Activated CD8-positive, alpha-beta T cell treated with anti-CD3 and anti-CD28 coated beads for 36 hours (primary cell): ENCODE results near the gene COL20A1. TPM values are rescaled to one million over a fixed set of nuclear protein-coding genes. Genes with fewer than 3 reads are reported as not detected.

Source experiments
- ATAC-seq: fragments of 200-7000 bp; cut with Tn5 transposase; one replicate; pipeline ENCODE4 v1.10.0; 2021; ENCODE audit warnings: mild to moderate bottlenecking, moderate library complexity
- CTCF ChIA-PET: fragments of 350-600 bp; sonication (Branson Sonifier 250); formaldehyde crosslinking; loops from one replicate; lab custom pipeline; 2021; ENCODE audit warnings: antibody characterized with exemption; lab: Charles Lee
- POLR2A ChIA-PET: fragments of 350-600 bp; sonication (Branson Sonifier 250); formaldehyde crosslinking; loops from one replicate; lab custom pipeline; 2021; ENCODE audit warnings: antibody characterized with exemption; lab: Charles Lee
- DNase-seq: peaks from one replicate; pipeline ENCODE4 v3.0.0-alpha.2; 2020
- H3K27ac Mint-ChIP-seq: one replicate; pipeline ENCODE4 v1.8.0; 2021; ENCODE audit warnings: mild to moderate bottlenecking, mixed read lengths
- H3K27me3 Mint-ChIP-seq: one replicate; pipeline ENCODE4 v1.8.0; 2021; ENCODE audit warnings: mixed read lengths
- H3K36me3 Mint-ChIP-seq: one replicate; pipeline ENCODE4 v1.8.0; 2021; ENCODE audit warnings: low read depth, mixed read lengths
- H3K4me1 Mint-ChIP-seq: one replicate; pipeline ENCODE4 v1.8.0; 2021; ENCODE audit warnings: low read depth, mixed read lengths
- H3K4me3 Mint-ChIP-seq: one replicate; pipeline ENCODE4 v1.8.0; 2021; ENCODE audit warnings: mild to moderate bottlenecking, moderate library complexity, mixed read lengths
- H3K9me3 Mint-ChIP-seq: one replicate; pipeline ENCODE4 v1.8.0; 2021; ENCODE audit warnings: mixed read lengths
- intact Hi-C: fragments of 100-400 bp; cut with micrococcal nuclease; formaldehyde crosslinking; loops from one replicate; pipeline ENCODE4 v1.10.0; 2022
- total RNA-seq, 2 experiments: library from RNA; stranded (reverse); gene quantifications; one replicate each; pipeline ENCODE4 v1.2.3, GENCODE V29; 2021
- TF ChIP-seq, protein P1 (sequence below): fragments of 200-600 bp; IDR thresholded peaks from one replicate; pipeline ENCODE4 v1.8.0; 2022; ENCODE audit warnings: antibody characterized with exemption, mild to moderate bottlenecking

COL20A1 gene
- total RNA-seq, 2 experiments from 2014 or later: 0.04 TPM; not detected in 1

DNA sequence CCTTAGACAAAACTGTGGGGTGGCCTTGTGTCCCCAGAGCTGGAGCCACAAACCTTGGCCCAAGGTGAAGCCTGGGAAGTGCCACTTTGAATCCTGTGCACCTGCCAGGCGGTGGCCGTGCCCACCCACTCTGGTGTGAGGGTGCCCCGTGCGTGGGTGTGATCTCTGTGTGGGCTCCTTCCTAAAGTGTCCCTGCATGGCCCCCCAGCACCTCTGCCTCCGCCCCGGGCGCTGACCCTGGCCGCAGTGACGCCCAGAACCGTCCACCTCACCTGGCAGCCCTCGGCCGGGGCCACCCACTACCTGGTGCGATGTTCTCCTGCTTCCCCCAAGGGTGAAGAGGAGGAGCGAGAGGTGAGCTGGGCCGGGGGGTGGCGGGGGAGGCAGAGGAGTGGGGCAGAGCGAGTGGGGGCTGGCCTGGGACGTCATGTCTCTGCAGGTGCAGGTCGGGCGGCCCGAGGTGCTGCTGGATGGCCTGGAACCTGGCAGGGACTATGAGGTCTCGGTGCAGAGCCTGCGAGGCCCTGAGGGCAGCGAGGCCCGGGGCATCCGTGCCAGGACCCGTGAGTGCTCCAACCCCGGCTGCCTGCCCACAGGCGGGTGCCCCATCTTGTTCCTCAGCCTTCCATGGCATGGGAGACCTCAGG lies 18.3 kb downstream of the COL20A1 start:
- H3K9me3 Mint-ChIP-seq: no peaks in the 10 kb centered on the region
- no peak overlapping the region for H3K4me3 Mint-ChIP-seq
- POLR2A ChIA-PET: no interaction called here
- no peaks in the 10 kb centered on the region for H3K4me1 Mint-ChIP-seq
- H3K36me3 Mint-ChIP-seq: no peaks in the 10 kb centered on the region
- no peak overlapping the region for H3K27ac Mint-ChIP-seq
- CTCF ChIA-PET: interaction anchor here (0.8 to 4.1 kb wide), 4 partner anchors 18 to 88 kb away, joined by 3 to 42 read pairs (median 7); no protein-coding TSS in a partner anchor
- TF ChIP-seq, protein P1, sequence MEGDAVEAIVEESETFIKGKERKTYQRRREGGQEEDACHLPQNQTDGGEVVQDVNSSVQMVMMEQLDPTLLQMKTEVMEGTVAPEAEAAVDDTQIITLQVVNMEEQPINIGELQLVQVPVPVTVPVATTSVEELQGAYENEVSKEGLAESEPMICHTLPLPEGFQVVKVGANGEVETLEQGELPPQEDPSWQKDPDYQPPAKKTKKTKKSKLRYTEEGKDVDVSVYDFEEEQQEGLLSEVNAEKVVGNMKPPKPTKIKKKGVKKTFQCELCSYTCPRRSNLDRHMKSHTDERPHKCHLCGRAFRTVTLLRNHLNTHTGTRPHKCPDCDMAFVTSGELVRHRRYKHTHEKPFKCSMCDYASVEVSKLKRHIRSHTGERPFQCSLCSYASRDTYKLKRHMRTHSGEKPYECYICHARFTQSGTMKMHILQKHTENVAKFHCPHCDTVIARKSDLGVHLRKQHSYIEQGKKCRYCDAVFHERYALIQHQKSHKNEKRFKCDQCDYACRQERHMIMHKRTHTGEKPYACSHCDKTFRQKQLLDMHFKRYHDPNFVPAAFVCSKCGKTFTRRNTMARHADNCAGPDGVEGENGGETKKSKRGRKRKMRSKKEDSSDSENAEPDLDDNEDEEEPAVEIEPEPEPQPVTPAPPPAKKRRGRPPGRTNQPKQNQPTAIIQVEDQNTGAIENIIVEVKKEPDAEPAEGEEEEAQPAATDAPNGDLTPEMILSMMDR: no peak
- H3K27me3 Mint-ChIP-seq: peaks cover 4% of the 10 kb centered on the region
- intact Hi-C loops: no loop called here
- DNase-seq (no peak), ATAC-seq (no peak)

DNA sequence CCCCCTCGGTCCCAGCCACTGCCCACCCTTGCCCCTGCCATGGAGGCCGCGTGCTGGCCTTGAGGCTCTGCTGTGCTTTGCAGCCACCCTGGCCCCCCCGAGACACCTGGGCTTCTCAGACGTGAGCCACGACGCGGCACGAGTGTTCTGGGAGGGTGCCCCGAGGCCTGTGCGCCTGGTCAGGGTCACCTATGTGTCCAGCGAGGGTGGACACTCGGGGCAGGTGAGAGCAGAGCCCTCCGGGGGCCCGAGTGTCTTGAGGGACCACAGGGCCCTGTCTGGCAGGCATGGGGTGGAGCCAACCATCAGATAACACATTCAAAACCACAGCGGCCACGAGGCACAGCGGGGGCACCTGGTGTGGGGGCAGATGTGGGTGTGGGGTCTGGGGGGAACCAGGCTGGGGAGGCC lies 18.9 kb downstream of the COL20A1 start:
- peaks cover 4% of the 10 kb centered on the region for H3K27me3 Mint-ChIP-seq
- TF ChIP-seq, protein P1: no peak
- ATAC-seq (no peak), DNase-seq (no peak)
- H3K36me3 Mint-ChIP-seq: no peaks in the 10 kb centered on the region
- POLR2A ChIA-PET: no interaction called here
- no peak overlapping the region for H3K27ac Mint-ChIP-seq
- no peaks in the 10 kb centered on the region for H3K4me1 Mint-ChIP-seq
- CTCF ChIA-PET: no interaction called here
- H3K4me3 Mint-ChIP-seq: no peak overlapping the region
- intact Hi-C loops: no loop called here
- H3K9me3 Mint-ChIP-seq: no peaks in the 10 kb centered on the region

DNA sequence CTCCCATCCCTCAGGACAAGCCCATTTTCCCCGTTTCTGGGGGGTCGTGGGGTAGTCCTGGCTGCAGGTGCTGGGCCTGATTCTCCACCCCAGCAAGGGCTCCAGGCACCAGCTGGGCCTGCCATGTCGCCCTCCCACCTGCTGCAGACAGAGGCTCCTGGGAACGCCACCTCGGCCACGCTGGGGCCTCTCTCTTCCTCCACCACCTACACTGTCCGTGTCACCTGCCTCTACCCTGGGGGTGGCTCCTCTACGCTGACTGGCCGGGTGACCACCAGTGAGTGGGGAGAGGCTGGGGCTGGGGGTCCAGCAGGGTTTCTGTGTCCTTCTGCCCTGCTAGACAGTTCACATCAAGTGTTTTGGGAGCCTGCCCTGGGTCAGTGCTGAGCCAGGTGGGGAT lies 19.3 kb downstream of the COL20A1 start:
- no peak for DNase-seq
- H3K27ac Mint-ChIP-seq: no peak overlapping the region
- no peaks in the 10 kb centered on the region for H3K36me3 Mint-ChIP-seq
- POLR2A ChIA-PET: no interaction called here
- ATAC-seq: no peak
- intact Hi-C loops: no loop called here
- H3K27me3 Mint-ChIP-seq: peaks cover 4% of the 10 kb centered on the region
- no peak overlapping the region for H3K4me3 Mint-ChIP-seq
- CTCF ChIA-PET: no interaction called here
- no peaks in the 10 kb centered on the region for H3K4me1 Mint-ChIP-seq
- TF ChIP-seq, protein P1: no peak
- H3K9me3 Mint-ChIP-seq: no peaks in the 10 kb centered on the region

DNA sequence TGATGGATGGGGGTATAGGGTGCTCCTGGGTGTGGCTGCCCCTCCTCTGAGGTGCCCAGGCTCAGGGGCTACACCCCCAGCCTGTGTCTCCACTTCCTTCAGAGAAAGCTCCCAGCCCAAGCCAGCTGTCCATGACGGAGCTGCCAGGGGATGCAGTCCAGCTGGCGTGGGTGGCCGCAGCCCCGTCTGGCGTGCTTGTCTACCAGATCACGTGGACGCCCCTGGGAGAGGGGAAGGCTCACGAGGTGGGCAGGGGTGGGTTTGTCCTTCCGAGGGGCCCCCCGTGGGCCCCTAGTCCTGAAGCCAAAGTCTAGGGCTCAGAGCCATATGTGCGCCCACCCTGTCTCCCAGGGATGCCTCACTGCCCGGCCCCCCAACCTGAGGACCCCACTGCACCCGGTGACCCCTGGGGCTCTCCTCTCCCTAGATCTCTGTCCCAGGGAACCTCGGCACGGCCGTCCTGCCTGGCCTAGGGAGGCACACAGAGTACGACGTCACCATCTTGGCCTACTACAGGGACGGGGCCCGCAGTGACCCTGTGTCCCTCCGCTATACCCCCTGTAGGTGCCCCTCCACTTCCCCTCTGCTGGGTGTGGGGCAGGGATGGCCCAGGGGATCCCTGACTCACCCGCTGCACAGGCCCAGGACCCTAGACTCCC lies 19.8 kb downstream of the COL20A1 start:
- H3K4me3 Mint-ChIP-seq: no peak overlapping the region
- POLR2A ChIA-PET: no interaction called here
- TF ChIP-seq, protein P1: no peak
- no peak for ATAC-seq
- no peaks in the 10 kb centered on the region for H3K4me1 Mint-ChIP-seq
- DNase-seq: no peak
- CTCF ChIA-PET: no interaction called here
- H3K36me3 Mint-ChIP-seq: no peaks in the 10 kb centered on the region
- H3K27me3 Mint-ChIP-seq: peaks cover 4% of the 10 kb centered on the region
- intact Hi-C loops: no loop called here
- H3K27ac Mint-ChIP-seq: no peak overlapping the region
- H3K9me3 Mint-ChIP-seq: no peaks in the 10 kb centered on the region

DNA sequence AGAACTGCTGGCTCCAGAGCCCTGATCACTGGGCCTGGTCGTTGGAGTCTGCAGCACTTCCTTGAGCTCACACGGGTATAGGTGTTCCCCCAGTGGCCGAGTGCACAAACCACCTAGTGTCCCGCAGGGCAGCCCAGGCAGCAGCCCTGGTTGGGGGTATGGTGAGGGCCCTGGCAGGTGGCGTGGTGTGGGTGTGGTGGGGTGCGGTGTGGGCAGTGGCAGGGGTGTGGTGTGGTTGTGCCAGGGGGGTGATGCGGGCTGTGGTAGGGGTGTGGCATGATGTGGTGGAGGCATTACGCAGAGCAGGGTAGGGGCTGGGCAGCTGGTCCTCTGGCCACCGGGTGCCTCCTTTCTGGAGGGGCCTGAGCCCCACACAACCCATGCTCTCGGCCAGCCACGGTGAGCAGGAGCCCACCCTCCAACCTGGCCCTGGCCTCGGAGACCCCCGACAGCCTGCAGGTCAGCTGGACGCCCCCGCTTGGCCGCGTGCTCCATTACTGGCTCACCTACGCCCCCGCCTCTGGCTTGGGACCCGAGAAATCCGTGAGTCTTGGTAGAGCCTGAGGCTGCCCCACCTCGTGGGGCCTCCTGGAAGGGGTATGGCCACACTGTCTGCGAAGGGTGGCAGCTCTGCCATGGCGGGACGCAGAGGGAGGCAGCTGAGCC lies 20.5 kb downstream of the COL20A1 start:
- no peak overlapping the region for H3K4me3 Mint-ChIP-seq
- ChIA-PET POLR2A (no interaction called here), CTCF (no interaction called here)
- no peak overlapping the region for H3K27ac Mint-ChIP-seq
- no peaks in the 10 kb centered on the region for H3K9me3 Mint-ChIP-seq
- TF ChIP-seq, protein P1: no peak
- DNase-seq (no peak), ATAC-seq (no peak)
- no peaks in the 10 kb centered on the region for H3K4me1 Mint-ChIP-seq
- H3K27me3 Mint-ChIP-seq: peaks cover 4% of the 10 kb centered on the region
- intact Hi-C loops: no loop called here
- H3K36me3 Mint-ChIP-seq: no peaks in the 10 kb centered on the region
